HG02852 (cell line): ENCODE results near the gene ADGRE2.
"Not testable (repeated sequence)": the region's sequence is repeated elsewhere in the genome, so short reads cannot be mapped to it uniquely, and the experiment has no call there.

Experiments
- ATAC-seq: cut with Tn5 transposase; IDR thresholded peaks from one replicate; pipeline ENCODE4 v1.9.1; 2021; ENCODE audit warnings: mild to moderate bottlenecking, moderate library complexity; ENCODE audit not compliant: unreplicated experiment

ADGRE2 gene

GRCh38 chr19:14780622-14781225, 2.4 kb upstream of the ADGRE2 start:
- not testable (repeated sequence) for ATAC-seq

- no peak for ATAC-seq
Observed at GRCh38 chr19:14779151-14779550, 791 bp upstream of the ADGRE2 start.

- not testable (repeated sequence) for ATAC-seq
Observed at GRCh38 chr19:14777645-14778044, 715 bp downstream of the ADGRE2 start.

- no peak for ATAC-seq
Observed at GRCh38 chr19:14775869-14776586, 2.3 kb downstream of the ADGRE2 start.

GRCh38 chr19:14775326-14775725, 3.0 kb downstream of the ADGRE2 start:
- not testable (repeated sequence) for ATAC-seq

GRCh38 chr19:14774373-14774772, 4.0 kb downstream of the ADGRE2 start:
- no peak for ATAC-seq

- ATAC-seq = not testable (repeated sequence)
Observed at GRCh38 chr19:14773722-14774121, 4.6 kb downstream of the ADGRE2 start.

GRCh38 chr19:14772995-14773394, 5.4 kb downstream of the ADGRE2 start:
- ATAC-seq = no peak

- no peak for ATAC-seq
Observed at GRCh38 chr19:14772467-14772866, 5.9 kb downstream of the ADGRE2 start.

- no peak for ATAC-seq
Observed at GRCh38 chr19:14770944-14771839, 7.2 kb downstream of the ADGRE2 start.

GRCh38 chr19:14770136-14770535, 8.2 kb downstream of the ADGRE2 start:
- no peak for ATAC-seq

- ATAC-seq = no peak
Observed at GRCh38 chr19:14769201-14769600, 9.2 kb downstream of the ADGRE2 start.

GRCh38 chr19:14768001-14768400, 10.4 kb downstream of the ADGRE2 start:
- no peak for ATAC-seq

- ATAC-seq = no peak
Observed at GRCh38 chr19:14767466-14767971, 10.8 kb downstream of the ADGRE2 start.

- ATAC-seq = not testable (repeated sequence)
Observed at GRCh38 chr19:14765841-14766240, 12.5 kb downstream of the ADGRE2 start.

- not testable (repeated sequence) for ATAC-seq
Observed at GRCh38 chr19:14765403-14765802, 13.0 kb downstream of the ADGRE2 start.

- ATAC-seq = no peak
Observed at GRCh38 chr19:14764401-14764800, 14.0 kb downstream of the ADGRE2 start.

- ATAC-seq = no peak
Observed at GRCh38 chr19:14763497-14764145, 14.7 kb downstream of the ADGRE2 start.

- no peak for ATAC-seq
Observed at GRCh38 chr19:14762111-14762510, 16.2 kb downstream of the ADGRE2 start.

- ATAC-seq = no peak
Observed at GRCh38 chr19:14761607-14762006, 16.8 kb downstream of the ADGRE2 start.

- no peak for ATAC-seq
Observed at GRCh38 chr19:14758816-14759215, 19.5 kb downstream of the ADGRE2 start.
